HG03457 (cell line): ENCODE results near the gene PEX10.

Source experiments
- ATAC-seq: cut with Tn5 transposase; IDR thresholded peaks from one replicate; pipeline ENCODE4 v1.9.1; 2021; ENCODE audit warnings: moderate number of reproducible peaks; ENCODE audit not compliant: unreplicated experiment

The PEX10 gene

GRCh38 chr1:2426540-2426939 lies 14.2 kb upstream of the PEX10 start:
- no peak for ATAC-seq

GRCh38 chr1:2425892-2426291 lies 13.5 kb upstream of the PEX10 start:
- no peak for ATAC-seq

- no peak for ATAC-seq
Observed at GRCh38 chr1:2422523-2422922, 10.2 kb upstream of the PEX10 start.

DNA sequence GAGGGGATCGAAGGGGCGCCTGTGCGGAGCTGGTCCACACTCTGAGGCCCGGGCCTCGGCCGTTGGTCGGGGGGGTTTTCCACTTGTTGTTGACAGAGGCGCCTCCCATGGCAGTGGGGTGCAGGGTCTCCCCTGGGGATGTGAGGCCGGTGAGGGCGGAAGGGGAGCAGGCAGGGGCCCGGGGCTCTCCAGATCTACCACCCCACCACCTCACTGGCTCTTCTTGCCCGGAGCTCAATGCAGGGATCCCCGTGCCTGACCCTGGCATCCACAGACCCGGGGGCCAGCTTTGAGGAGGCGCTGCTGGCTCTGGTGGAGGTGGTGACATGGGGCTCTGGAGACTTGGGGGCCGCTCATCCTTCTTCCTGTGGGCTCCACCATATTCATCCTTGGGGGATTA lies 7.1 kb upstream of the PEX10 start:
- ATAC-seq, result no peak

GRCh38 chr1:2418791-2419320 lies 6.5 kb upstream of the PEX10 start:
- no peak for ATAC-seq

DNA sequence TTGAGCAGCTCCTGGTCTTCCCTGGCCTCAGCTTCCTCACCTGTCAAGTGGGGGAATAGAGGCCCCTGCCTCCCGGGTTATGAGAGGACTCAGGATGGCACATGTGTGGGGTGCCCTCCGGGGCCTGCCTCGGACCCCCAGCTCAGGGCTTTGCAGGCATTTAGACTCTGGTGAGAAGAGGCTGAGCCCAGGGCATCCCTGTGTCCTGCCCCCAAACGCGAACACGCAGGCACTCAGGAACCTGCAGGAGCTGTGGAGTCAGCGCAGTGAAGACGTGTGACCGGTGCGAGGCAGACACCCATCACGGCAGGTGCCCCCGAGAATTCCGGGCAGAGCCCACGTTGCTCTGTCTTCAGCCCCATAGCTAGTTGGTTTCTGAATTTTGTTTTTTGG lies 5.5 kb upstream of the PEX10 start:
- no peak for ATAC-seq

DNA sequence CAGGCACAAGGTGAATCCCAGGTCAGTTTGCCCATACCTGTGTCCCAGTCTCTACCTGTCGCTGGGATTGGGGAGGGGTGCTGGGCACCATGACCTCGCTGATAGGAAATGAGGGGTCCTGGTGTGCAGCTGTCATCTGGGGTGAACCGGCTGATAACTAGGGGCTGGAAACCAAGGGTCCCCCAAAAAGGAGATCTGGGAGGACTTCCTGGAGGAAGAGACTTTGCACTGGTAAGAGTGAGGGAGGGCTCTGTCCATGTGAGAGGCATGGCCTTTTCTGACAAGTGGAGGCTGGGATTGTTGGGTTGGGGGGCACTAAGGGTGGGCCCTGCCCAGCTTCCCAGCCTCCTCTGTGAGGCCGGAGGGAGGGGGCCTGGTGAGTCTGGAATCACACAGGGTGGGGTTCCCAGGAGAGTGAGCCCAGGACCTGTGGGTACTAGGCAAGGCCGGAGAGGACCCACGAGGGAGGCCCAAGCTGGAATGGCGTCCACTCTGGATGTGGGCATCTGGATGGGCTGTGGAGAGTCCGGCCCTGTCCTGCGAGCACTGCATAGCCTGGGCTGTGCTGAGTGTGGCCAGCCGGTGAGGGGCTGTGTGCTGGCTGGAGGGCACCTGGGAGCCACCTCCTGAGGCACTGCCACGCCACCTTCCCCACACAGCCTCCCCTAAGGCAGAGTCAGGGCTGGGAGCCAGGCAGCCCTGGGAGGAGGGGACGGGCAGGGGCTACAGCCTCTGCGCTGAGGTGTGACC lies 4.9 kb upstream of the PEX10 start:
- ATAC-seq, result no peak

DNA sequence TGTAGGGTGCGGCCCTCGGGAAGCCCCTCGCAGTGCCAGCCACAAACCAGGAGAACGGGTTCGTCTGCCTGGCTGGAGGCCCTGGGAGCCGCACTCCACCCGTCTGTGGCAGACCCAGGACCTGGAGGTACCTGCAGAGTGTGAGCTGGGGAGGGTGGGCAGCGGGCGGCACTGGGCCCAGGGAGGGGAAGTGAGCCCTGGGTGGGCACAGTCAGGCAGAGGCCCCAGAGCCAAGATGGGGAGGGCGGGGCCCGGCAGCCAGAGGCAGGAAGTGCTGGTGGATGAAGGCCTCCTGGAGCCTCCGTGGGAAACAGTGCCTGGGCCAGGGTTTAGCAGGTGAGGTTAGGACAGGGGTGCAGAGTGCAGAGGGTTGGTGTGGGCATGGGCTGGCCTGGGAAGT lies 4.0 kb upstream of the PEX10 start:
- ATAC-seq, result no peak

- ATAC-seq, result no peak
Observed at GRCh38 chr1:2415801-2416208, 3.4 kb upstream of the PEX10 start.

DNA sequence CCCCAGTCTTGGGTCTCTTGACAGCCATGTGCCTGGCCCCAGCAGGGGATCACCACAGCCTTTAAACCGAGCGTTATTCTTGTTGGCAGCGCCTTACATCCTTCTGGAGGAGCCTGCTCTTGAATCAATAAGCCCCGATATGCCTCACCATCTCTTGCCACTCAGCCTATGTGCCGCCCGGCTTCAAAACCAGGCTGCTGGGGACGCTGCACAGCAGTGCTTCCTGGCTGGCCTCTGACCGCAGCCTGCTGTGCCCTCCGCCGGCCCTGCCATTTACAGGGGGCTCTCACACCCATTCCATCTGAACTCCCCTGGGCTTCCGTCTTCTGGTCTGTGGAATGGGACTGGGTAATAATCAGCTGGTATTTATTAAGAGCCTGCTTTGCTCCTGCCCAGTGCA lies 3.0 kb upstream of the PEX10 start:
- no peak for ATAC-seq

GRCh38 chr1:2414297-2414958 lies 2.1 kb upstream of the PEX10 start:
- ATAC-seq, result no peak

DNA sequence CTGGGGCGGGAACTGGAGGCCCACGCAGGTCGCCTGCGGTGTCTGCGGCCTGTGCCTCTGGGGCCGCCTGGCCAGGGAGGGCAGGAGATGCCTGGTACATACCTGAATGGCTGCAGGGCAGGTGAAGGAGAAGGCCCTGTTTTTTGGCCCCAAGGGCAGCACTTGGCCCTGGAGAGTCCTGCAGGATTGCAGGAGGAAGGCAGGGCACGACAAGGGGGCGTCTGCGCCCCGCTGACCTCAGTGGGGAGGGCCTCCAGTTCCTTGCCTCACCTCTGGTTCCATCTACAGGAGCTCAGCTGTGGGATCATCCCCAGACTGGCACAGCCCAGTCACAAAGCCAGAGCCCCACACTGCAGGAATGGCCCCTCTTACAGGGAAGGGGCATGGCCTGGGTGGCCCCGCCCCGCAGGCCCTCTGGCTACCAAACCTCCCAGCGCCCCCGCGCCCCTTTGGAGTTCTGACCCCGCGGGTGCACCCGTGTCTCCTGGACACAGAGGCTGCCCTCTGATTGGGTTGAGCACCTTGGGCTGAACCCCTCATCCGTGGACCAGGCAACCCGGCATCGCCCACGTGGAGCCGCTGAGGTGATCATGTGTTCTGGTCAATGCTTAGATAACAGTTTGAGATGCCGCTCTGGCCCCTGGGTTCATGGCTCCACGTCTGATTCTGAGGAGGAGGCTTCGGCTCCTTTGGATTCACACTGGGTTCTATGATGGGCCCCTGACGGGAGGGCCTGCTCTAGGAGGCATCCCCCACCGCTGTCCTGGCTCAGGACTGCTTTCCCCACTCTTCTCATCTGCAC lies 1.3 kb upstream of the PEX10 start:
- no peak for ATAC-seq

DNA sequence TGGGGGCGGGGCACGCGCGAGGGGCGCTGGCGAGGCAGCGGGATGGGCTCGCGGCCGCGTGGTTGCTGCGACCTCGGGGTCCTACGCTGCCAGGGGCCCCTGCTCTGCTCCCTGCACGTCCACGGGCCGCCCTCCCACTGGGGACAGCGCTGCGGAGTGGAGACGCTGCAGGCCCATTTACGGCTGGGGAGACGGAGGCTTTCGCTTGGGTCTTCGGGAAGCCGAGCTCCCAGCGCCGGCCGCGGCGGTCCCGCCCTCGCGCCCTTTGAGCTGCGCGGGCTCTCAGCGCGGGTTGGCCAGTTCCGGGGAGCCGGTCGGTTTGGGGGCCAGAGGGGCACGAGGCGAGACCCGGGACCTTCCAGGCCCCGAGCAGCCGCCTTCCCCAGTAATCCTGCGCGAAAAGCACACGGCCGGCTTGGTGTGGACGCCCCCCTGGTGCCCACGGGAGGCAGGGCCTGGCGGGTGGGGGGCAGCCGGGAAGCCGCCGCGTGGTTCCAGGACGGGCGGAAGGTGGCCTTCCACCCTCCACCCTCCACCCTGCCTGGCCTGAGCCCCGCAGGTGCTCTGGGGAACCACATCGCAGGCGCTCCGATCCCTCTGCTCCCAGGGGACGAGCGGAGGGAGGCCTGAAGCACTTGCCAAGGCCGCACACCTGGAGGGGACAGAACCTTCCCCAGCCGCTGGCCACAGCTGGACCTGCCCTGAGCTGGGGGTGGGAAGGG lies 570 bp upstream of the PEX10 start:
- ATAC-seq, result peak; percentile 5

DNA sequence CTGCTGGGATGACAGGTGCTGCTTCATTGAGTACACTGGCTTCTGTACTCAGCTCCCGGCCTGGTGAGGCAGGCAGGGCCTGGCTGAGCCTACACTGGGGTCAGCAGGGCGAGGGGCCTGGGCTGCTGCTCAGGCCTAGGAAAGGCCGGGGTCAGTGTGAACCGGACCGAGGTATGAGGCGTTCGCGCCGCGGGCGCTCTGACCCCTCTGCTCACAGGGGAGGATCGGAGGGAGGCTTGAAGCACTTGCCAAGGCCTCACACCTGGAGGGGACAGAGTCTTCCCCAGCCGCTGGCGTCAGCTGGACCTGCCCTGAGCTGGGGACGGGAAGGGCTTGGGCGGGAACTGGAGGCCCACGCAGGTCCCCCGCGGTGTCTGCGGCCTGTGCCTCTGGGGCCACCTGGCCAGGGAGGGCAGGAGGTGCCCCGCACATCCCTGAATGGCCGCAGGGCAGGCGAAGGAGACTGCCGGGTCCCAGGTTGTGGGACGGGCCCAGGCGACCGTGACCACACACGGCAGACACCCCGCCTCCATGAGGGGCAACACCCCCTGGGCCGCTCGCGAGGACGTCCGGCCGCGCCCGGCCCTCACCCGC lies 466 bp downstream of the PEX10 start:
- ATAC-seq, result peak; percentile 15

- ATAC-seq, result no peak
Observed at GRCh38 chr1:2409745-2410144, 2.6 kb downstream of the PEX10 start.

DNA sequence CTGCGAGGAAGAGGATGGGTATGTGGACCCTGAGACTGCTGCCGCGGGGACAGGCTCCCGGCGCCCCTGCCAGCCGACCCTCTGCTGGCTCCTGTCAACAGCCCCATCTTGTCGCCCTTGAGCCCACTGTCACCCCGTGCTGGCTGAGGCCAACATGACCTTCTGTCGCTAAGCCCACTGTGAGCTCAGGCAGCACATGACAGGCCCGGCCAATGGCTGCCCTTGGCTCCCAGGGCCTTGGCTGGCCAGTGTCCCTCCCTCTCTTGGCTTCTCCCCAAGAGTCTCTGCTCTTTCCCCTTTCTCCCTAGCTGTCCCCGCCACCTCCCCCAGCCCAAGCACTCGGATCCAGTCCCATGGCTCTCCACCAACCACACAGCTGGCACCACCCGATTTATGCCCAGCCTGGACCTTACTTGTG lies 3.5 kb downstream of the PEX10 start:
- ATAC-seq, result no peak

DNA sequence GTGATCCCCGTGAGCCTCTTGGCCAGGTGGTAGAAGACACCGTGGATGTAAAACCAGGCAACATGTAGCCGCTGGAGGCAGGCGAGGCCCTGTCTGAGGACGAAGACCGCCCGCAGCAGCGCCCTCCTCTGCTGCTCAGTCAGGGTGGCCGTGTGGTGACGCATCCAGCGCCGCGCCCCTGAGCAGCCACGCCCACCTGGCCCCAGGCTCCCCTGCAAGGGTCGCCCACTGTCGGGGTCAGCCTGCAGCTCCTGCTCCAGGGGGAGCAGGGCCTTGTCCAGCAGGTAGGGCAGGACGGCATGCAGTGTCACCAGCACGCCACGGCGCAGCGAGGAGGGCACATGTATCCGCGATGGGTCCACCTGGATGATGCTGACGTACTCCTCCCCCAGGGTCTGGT lies 3.9 kb downstream of the PEX10 start:
- ATAC-seq, result no peak

- ATAC-seq, result no peak
Observed at GRCh38 chr1:2407991-2408275, 4.4 kb downstream of the PEX10 start.

- ATAC-seq, result no peak
Observed at GRCh38 chr1:2407166-2407990, 5.0 kb downstream of the PEX10 start.

DNA sequence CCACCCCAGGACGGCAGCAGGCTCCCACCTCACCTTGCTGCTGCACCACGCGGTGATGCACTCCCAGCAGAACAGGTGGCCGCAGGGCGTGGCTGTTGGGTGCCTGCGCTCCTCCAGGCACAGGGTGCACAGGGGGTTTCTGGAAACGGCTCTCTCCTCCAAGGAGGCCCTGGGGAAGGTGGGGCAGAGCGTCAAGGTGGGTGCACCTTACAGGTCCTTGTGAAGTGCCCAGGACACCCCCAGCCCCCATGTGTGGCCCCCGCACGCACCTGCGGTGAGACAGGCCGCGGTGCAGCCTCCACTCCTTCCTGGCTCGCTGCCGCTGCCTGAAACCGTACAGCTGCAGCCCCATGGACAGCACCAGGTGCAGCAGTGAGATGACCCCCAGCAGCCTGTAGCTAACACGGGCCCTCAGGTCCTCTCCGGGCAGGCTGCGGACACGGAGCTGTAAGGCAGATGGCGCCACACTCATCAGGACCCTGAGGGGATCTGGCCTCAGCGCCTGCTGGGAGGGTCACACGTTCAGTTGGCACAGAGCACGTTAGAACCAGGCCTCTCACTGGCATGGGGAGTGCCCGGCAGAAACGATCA lies 5.8 kb downstream of the PEX10 start:
- ATAC-seq, result no peak
